GM12875 (cell line): Measurements from ENCODE around the gene EVPLL.
"Not testable (repeated sequence)": the region's sequence is repeated elsewhere in the genome, so short reads cannot be mapped to it uniquely, and the experiment has no call there.

Experiments
- H3K4me3 ChIP-seq: one replicate; pipeline ENCODE4 v1.5.1; 2011; ENCODE audit warnings: low read depth, low read length, control low read depth
- TF ChIP-seq, protein P1 (sequence below): IDR thresholded peaks from 2 replicates; pipeline ENCODE4 v1.5.1; 2011; ENCODE audit warnings: low read depth, mild to moderate bottlenecking, control low read depth, inconsistent platforms, low read length, moderate library complexity, borderline replicate concordance; ENCODE audit not compliant: insufficient read depth

EVPLL gene

DNA sequence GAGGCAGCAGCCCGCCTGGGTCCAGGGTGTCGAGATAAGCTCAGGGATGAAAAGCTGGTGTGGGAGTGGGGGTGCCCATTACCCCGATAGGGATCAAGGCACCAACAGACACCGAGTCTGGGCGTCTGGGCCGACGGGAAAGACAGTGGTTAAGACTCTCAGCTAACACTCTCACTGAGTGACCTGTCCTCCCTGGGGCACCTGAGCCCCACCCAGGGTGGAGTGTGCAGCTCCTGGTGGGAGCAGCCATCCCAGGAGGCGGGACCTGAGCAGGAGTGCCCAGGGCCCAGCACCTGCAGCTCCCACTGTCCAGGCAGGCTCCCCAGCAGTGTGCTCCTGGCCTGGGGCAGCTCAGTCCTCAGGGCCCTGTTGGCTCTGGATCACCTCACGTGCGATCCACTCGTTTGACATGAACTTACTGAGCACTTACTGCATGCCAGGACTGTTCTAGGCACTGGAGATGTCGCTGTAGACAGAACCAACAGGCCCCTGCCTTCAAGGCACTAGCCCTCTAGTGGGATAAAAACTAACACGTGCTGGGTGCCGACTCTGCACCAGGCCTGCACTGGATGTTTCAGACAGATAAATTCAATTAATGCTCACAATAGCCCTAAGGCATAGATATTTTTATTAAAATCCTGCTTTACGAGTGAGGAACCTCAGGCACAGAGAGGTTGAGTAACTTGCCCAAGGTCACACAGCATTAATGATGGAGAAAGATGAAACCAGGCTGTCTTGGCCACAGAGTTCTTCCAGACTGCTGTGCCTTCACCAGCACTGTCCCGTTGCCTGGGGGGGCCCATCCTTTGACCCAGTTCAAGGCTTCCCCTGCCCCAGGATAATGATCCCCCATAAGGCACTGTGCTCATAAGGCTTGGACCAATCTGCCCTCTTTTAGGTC lies 1.9 kb downstream of the EVPLL start:
- TF ChIP-seq, protein P1, sequence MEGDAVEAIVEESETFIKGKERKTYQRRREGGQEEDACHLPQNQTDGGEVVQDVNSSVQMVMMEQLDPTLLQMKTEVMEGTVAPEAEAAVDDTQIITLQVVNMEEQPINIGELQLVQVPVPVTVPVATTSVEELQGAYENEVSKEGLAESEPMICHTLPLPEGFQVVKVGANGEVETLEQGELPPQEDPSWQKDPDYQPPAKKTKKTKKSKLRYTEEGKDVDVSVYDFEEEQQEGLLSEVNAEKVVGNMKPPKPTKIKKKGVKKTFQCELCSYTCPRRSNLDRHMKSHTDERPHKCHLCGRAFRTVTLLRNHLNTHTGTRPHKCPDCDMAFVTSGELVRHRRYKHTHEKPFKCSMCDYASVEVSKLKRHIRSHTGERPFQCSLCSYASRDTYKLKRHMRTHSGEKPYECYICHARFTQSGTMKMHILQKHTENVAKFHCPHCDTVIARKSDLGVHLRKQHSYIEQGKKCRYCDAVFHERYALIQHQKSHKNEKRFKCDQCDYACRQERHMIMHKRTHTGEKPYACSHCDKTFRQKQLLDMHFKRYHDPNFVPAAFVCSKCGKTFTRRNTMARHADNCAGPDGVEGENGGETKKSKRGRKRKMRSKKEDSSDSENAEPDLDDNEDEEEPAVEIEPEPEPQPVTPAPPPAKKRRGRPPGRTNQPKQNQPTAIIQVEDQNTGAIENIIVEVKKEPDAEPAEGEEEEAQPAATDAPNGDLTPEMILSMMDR: no peak

DNA sequence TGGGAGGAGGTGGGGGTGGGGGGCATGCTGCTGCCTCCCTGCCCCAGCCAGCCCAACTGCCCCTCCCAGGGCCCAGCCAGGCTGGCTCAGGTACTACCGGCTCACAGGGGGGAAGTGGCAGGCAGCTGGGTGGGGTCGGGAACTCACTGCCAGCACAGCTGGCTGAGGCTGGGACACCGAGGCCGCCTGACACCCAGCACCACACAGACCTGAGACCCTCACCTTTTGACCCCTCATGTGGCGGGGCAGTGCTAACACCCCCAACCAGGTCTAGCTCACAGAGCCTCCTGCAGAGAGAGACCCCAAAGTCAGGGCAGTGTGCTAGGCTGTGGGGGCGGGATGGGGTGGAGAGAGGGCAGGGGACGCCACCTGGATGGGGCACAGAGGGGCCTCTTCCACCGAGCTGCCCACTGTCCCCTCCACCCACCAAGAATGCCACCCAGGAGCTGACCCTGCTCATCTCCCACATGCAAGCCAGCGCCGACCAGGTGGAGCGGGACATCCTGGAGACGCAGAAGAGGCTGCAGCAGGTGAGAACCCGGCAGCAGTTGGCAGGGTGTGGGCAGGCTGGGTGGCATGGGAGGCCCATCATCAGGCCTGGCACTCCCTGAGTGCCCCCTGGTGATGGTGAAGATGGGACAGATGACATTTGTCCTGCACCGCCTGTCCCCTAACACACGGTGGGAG lies 3.0 kb downstream of the EVPLL start:
- TF ChIP-seq, protein P1: no peak
- no peak overlapping the region for H3K4me3 ChIP-seq

More for the DNA sequence above, 1.9 kb downstream of the EVPLL start:
- no peak overlapping the region for H3K4me3 ChIP-seq

DNA sequence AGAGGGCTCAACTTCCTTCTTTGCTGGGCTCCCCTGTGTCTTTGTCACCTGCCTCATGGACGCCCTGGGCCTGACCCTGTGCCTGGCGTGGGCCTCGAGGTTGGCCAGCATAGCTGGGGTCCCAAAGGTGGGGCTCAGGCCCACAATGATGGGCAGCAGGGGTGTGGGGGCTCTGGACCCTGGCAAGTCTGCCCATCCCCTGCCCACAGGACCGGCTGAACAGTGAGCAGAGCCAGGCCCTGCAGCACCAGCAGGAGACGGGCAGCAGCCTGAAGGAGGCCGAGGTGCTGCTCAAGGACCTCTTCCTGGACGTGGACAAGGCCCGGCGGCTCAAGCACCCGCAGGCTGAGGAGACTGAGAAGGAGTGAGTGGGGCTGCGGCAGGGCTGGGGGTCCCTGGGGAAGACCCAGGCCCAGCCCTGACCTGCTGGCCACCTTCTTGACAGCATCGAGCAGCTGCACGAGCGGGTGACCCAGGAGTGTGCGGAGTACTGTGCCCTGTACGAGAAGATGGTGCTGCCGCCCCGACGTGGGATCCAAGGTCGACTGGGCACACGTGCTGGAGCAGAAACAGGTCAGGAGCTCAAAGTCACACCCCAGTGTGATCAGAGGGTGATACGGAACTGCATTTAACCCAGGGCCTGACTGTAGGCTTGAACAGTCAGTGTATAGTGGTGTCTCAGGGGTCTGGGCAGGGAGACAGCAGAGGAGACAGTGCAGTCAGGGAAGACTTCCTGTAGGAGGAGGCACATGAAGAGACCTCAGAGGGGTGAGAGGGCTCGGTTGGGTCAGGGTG lies 3.8 kb downstream of the EVPLL start:
- TF ChIP-seq, protein P1: no peak
- H3K4me3 ChIP-seq: no peak overlapping the region

DNA sequence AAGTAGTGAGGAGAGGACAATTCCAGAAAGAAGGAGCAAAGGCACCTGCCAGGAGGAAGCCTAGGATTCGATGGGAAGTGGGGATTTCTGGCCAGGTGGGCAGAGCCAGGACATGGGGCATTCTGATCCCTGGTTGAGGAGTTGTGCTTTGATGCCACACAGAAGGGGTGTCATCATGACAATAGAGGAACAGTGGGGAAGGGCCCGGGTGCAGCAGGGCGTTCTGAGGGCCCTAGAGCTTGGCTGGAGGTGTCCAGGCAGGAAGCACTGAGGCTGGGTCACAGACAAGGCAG lies 4.3 kb downstream of the EVPLL start:
- no peak overlapping the region for H3K4me3 ChIP-seq
- TF ChIP-seq, protein P1: no peak

DNA sequence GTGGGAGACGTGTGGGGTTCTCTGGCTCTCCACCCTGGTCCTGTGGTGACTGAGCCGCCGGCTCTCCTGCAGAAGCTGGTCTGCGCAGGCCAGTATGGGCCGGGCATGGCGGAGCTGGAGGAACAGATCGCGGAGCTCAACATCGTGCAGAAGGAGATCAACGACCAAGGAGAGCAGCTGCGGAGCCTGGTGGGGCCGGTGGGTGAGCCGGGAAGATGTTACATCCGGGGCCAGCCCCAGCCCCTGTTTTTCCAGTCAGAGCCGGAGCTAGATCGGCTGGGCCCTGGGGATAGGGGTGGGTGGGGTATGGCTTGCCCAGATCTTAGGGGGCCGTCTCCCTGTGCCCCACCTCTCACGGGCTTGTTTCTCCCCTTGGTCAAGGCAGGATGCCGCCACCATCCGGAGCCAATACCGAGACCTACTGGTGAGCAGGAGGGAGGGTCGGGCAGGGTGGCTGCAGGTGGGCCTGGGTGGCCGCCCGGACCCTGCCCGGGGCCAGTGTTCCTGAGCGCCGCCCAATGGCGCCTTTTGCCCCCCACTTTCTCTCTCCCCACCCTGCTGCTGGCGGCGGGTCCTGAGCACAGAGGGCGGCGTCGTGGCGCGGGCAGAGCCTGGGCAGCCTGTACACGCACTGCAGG lies 5.0 kb downstream of the EVPLL start:
- TF ChIP-seq, protein P1: no peak
- H3K4me3 ChIP-seq: no peak overlapping the region

DNA sequence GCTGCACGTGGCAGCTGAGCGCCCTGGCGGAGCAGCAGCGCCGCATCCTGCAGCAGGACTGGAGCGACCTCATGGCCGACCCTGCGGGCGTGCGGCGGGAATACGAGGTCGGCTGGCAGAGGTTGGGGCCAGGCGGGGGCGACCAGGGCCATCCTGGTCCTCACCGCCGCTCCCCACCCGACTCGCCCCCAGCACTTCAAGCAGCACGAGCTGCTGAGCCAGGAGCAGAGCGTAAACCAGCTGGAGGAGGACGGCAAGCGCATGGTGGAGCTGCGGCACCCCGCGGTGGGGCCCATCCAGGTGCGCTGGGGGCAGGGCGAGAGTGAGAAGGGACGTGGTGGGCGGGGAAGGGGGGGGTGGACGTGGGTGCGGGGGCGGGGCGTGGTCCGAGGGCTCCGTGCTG lies 5.5 kb downstream of the EVPLL start:
- not testable (repeated sequence) for H3K4me3 ChIP-seq

DNA sequence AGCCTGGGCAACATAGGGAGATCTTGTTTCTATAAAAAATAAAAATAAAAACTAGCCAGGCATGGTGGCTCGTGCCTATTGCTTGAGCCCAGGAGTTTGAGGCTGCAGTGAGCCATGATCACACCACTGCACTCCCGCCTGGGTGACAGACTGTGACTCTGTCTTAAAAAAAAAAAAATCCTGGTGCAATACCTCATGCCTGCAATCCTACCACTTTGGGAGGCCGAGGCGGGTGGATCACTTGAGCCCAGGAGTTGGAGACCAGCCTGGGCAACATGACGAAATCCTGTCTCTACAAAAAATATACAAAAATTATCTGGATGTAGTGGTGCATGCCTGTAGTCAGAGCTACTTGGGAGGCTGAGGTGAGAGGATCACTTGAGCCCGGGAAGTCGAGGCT lies 6.7 kb downstream of the EVPLL start:
- H3K4me3 ChIP-seq: not testable (repeated sequence)

DNA sequence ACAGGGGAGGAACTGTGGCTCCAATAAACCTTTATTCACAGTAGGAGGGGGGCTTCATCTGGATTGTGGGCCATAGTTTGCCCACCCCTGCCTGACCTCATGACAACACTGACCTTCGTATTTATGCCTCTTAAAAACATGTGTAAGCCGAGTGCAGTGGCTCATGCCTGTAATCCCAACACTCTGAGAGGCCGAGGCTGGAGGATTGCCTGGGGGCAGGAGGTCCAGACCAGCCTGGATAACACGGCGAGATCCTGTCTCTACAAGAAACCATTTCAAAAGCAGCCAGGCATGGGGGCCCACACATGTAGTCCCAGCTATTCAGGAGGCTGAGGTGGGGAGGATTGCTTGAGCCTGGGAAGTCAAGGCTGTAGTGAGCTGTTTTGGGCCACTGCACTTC lies 10.0 kb downstream of the EVPLL start:
- not testable (repeated sequence) for H3K4me3 ChIP-seq

DNA sequence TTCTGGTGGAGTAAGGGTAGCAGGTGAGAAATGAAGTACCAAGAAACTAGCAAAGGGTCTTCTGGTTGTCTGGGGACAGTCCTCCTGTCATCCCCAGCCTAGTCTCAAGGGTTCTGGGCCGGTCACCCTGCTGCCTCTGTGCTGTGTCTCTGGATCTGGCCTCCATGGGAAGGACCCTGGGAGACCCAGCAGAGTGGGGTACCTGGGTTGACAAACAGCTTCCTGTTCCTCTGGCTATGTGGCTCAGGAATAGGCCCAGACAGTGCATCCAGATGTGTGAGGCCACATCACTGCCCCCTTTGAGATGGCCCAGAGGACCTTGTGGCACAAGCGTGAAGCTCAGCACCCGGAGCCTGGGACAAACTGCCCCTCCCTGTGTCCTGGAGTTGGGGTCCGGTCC lies 10.7 kb downstream of the EVPLL start:
- H3K4me3 ChIP-seq: not testable (repeated sequence)

DNA sequence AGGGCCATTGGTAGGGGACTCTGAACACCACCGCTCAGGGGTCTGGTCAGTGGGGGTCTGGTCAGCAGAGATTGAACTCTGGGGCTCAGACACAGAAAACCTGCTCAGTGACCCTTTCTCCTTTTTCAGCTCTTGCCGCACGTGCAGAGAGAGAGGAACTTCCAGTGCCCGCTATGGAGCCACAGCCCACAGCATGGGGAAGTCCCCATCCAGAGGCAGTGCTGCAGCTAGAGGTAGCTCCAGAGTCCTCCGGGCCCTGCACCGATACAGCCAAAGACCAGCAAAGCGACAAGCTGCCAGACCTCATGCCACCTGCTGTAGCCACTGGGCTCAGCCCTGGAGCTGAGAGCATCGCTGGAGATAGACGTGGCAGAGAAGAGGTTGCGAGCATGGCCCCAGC lies 11.2 kb downstream of the EVPLL start:
- not testable (repeated sequence) for H3K4me3 ChIP-seq

DNA sequence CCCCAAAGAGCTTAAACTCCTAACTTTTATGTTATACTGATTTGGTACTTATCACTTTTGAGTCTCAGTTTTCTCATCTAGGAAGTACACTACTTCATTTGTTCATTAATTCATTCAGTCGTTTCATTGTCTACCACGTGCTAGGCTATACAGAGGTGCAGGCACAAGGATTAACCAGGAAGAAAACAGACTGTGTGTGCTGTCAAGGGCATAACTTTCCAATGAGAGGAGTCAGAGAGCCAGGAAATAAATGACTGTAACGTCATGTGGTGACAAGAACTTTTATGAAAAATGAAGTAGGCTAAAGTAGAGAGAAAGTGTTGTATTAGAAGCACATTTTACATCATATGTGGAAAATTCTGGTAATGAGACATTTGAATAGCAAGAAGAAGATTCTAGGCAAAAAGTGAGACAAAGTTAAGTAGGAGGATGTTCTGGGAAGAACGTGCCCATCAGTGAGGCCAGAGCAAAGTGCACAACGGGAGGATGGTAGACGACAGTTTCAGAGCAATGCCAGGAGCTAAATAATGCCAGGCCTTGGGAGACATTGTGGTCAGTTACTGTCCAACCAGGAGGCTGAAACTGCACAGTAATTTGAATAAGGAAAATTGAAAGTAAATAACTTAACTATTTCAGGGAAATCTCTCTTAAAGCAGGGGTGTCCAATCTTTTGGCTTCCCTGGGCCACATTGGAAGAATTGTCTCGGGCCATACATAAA lies 24.5 kb downstream of the EVPLL start:
- not testable (repeated sequence) for H3K4me3 ChIP-seq

DNA sequence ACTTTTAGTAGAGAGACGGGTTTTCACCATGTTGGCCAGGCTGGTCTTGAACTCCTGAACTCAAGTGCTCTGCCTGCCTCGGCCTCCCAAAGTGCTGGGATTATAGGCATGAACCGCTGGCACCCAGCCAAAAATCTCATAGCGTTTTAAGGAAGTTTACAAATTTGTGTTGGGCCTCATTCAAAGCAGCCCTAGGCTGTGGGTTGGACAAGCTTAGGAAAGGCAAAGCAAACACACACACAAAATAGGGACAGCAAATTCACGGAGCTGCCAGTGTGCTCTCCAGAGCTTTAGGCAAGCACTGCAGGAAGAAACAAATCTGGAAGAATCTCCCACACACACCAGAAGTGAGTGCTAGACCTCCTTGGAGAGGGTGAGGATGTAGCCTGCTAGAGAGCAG lies 25.6 kb downstream of the EVPLL start:
- H3K4me3 ChIP-seq: not testable (repeated sequence)
